Stimulated activated CD8-positive, alpha-beta memory T cell treated with anti-CD3 and anti-CD28 coated beads, Interleukin-2, amount 100 ng/mL, for 1 hour (primary cell): ENCODE data around the gene BARX1.
"Not testable (repeated sequence)": the region's sequence is repeated elsewhere in the genome, so short reads cannot be mapped to it uniquely, and the experiment has no call there.

Experiments used
- DNase-seq, 2 donors: peaks; one replicate each; pipeline ENCODE4 v3.0.0-alpha.2; 2020; ENCODE audit warnings: low read depth in 2 of 2

Gene BARX1

DNA sequence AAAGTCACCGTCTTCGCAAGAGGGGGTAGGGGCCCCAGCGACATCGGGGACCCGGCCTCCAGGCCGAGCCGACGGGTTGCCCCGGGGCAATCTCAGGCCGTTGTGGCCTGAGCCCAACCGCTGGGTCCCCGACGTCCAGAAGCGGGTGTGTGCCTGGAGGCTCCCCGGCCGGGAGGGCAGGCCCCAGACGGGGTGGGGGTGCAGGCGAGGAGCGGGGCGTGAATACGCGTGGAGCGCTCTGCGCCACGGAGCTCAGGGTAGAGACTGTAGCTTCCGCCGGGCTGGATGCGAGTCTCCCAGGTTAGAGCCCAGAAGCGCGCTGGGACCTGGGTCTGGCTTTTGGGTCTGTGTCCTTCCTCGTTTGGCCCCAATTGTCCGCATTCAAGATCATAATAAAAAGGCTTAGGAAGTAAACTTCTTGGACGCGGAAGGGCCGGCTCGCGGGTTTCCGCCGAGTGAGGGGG, 3.5 kb downstream of the BARX1 start:
- DNase-seq: no peak

DNA sequence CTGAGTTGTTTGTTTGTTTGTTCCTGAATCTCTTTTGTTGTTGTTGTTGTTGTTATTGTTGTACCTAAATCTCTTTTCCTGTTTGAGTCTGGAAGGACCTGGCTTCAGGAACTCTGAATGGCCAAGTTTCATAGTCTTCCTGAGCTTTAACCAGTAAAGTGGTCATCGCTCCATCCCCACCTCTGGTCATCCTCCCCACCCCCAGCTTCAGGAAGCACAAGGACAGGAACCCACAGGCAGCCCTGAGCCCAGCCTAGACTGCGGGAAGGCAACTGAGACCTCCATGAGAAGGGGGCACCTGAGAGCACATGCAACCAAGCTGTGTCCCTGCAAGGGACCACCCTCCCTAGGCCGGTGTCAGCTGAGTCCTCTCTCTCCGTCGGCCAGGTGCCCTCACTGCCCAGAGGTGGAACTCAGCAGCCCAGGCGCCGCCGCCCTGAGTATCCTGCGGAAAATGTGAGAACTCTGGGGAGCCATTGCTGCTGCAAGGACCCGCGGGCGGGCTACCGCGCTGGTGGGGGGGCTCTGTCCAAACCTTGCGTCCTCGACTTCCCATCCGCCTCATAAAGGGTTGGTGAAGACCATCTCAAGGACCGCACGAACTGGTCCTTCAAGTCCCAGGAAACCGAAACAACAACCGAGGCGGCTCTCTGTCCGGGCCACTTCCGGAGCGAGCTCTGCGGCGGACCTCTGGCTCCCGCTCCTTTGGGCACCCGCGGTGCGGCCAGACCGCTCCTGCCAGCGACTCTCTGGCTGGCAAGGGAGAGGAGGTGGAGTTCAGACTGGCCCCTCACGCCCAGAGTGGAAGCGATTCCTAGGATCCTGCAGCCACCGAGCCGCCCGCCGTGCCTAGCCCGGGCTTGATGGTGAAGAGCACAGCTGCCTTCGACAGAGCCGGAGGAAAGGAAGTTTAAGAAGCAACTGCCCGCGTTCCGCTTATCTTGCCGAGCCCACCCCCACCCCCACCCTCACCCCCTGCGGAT, 4.2 kb downstream of the BARX1 start:
- no peak for DNase-seq

DNA sequence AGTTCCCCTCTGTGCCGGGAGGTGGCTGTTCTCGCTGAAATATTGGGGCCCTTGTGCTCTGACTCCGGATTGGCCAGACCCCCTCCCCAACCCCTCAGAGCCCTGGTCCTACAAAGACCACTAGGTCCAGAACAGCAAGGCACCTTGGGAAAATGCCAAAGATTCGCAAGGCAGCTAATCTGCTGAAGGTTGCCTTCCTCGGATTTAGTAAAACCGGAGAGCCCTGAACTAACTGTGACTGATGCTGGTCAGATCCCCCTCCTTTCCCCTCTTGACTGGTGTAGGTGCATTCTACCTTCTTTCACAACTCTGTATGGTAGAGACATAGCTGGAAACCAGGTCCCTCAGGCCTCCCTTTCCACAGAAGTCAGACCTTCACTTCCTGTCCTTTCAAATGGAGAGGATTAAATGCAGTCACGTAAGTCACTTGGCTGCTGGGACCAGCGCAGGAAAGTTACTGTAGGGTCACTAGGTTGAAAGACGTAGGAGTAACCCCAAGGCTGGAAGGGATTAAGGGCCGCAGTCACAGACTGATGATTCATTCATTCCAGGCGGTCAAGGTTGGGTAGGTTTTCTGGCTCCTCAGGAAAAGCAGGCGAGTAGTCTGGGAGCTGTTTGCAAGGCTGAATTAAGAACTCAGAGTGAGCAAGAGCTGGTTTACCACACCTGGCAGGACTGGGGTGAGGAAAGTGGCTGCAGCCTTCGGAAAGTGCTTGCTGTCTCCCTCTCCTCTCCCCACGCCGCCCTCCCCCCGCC, 5.3 kb downstream of the BARX1 start:
- no peak for DNase-seq

DNA sequence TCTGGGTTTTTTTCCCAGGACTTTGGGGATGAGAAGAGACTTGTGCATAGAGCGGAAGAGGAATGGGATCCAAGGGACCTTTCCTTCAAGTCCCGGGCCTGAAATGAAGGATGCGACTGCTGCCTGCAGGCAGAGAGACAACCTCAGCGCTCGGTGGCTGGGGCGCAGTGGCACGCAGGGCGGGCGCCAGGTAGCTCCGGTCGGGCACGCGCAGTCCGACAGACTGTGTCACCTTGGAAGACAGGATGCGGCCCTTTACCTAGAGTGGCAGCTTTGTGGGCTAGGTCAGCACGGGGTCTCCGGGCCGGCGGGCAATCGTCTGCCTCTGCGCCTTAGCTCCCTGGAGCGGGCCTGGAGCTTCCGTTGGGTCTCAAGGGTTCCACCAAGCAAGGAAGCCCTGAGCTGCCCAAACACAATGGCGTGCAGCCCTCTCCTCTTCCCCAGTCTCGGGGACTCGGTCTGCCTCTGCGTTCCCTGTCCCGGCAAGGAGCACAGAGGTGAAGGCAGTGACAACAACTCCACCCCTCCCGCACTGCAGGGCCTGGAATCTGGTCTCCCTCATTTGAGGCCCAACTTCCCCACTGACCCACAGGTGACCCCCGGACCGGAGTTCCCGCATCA, 6.0 kb downstream of the BARX1 start:
- DNase-seq: no peak

DNA sequence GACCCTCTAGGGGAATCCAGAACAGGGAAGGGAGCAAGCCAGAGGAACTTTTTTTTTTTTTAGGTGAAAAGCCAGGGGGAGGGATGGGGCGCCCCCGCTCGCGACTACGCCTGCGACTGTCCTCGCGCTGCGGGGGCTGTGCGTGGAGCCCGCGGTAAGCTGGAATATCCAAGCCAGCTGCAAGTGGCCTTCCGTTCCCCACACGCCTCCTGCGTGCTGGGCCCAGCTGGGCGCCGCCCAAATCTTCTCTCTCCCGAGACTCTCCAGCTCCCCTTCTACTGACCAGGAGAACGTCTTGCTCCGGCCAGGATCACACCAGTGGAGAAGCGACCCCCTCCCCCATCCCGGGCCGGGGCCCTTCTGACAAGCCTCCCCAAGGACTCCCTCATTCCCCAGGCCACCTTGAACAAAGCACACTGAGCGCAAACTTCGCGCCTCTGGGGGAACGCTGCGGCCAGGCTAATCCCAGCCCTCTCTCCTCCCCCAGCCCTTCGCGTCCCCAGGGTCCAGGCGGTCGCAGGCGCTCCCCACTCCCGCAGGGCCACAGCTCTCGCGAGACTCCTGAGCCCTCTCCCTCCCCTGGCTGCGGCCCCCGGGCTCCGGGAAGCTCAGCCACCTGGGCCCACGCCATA, 6.6 kb downstream of the BARX1 start:
- DNase-seq: no peak

DNA sequence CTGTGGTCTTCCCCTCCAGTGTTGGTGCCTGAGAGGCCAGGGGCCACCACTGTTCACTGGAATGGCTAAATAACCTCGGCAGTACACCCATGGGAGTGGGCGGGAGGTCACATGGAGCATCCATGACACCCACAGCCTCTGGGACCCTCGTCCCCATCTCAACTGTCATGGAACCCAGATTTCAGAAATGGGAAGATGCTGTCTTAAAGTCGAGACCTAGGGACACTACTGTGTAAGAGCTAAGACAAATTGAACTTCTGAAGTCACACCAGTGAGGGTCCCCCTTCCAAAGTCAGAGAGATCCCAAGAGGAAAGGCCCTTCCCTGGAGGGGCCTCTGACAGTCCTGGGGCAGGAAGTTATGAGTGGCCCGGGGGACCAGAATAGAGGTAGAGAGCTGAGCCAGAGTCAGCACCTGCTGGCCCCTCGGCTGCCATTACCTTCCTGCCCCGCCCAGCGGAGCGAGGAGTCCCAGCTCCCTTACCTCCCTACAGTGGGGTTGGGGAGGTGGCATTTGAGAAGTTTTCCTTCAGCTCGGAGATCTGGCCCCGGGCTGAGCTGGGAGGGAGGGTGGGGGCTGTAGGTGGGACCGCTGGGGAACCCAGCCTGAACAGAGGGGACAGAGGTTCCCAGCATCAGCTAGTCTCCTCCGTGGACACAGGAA, 7.6 kb downstream of the BARX1 start:
- no peak for DNase-seq

DNA sequence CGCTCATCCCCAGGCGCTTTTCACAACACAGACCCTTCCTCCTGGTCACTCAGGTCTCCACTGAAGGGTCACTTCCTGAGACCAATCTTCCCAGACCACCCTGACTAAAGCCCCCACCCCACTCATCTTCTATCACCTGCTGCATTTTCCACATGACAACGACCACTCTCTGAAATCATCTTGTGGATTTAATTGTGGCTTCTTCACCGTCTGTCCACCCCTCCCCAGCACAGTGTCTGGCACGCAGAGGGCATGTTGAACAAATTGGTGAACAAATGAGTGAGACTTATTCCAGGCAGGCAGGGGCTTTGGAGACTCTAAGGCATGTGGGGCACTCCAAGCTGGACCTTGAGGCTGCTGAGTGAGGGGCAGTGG, 8.8 kb downstream of the BARX1 start:
- DNase-seq: no peak

DNA sequence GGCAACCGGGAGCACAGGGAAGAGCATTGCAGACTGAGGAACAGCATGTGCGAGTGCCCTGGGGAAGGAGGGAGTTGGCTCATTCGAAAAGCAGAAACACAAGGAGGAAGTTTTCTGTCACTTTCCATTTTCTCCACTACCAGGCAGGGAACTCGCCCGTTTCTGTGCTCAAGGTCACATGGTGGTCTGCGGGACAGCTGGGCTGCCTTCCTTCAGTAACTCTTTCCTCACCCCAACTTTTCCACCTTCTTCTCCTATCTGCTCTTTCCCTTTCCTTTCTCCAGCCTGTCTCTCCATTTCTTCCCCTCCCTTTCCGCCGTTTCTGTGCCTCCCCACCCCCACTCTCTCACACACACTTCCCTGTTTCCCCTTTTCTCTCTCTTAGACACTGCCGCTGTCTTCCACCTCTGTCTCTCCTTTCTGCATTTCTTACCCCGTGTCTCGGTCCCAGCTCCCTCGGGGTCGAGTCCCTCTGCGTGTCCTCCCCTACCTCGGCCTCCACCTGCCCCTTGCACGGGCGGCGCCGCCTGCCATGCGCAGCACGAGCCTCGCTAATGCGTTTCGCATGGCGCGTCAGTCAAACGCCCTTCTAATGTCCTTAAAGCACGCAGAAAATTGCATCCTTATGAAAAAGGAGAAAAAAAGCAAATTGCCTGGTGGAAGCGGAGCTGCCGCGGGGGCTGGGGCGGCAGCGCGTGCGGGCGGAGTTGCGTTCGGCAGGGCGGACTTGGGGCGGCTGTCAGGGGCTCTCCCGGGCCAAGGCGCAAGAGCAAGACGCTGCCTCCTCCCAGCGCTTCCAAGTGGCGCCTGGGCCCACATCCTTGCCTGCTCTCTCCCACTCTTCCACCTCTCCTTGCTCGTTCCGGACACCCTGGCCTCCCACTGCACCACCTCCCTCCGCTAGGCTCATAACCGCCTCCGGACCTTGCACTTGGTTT, 9.5 kb downstream of the BARX1 start:
- no peak for DNase-seq

DNA sequence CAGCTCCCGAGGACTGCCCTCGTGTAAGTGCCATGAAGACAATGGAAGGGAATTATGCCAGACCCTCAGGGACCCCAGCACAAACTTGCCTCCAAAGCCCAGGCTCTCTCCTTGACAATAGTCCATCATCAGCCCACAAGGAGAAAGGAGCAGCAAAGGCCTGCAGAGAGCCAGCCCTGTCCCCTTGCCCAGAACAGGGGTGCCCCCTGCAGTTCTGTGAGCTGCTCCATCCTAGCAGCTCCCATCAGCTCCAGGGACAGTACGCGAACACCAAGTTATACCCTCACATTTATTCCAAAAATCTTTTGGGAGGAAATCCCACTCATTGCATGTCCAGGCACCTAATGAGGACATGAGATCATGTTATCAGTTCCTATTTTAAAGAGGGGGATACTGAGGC, 11.1 kb downstream of the BARX1 start:
- no peak for DNase-seq

DNA sequence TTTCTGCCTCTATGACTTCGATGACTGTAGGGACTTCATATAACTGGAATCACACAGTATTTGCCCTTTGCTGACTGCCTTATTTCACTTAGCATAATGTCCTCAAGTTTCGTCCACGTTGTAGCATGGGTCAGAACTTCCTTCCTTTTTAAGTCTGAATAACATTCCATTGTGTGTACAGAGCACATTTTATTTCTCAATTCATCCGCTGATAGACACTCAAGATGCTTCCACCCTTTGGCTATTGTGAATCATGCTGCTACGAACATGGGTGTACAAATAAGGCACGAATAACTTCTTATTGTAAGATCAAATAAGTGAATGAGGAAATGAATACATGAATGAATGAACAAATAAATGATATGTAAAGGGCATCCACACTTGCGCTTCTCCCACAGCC, 13.0 kb downstream of the BARX1 start:
- no peak for DNase-seq

DNA sequence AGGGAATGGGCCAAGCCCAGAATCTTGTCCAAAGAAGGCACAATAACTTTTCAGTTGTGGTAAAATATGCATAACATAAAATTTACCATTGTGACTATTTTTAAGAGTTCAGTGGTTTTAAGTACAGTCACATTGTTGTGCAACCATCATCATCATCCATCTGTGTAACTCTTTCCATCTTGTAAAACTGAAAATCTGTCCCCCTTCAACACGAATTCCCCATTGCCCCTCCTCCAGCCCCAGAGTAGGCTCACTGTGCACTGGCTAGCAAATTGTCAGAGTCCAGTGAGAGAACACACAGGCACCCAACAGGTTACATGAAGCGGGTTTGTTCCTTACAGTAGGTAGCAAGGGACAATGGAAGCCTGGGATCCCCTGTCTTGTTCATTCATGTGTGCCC, 13.7 kb downstream of the BARX1 start:
- DNase-seq: no peak

DNA sequence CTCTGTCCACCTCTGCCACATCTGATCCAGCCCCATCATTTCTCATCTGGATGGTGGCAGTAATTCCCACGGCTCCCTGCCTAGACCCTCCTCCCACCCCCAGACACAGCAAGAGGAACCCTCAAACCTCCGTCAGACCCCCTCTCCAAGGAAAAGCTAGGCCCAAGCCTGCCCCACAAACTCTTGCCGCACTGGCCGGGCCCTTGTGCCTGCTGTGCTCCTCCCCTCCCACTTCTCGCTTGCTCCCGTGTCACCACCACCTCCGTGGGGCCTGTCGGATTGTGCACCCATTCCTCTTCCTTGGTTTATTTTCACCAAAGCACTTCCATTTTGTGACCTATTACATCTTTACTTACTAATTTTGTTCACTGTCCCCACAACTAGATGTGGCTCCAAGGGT, 14.2 kb downstream of the BARX1 start:
- no peak for DNase-seq

DNA sequence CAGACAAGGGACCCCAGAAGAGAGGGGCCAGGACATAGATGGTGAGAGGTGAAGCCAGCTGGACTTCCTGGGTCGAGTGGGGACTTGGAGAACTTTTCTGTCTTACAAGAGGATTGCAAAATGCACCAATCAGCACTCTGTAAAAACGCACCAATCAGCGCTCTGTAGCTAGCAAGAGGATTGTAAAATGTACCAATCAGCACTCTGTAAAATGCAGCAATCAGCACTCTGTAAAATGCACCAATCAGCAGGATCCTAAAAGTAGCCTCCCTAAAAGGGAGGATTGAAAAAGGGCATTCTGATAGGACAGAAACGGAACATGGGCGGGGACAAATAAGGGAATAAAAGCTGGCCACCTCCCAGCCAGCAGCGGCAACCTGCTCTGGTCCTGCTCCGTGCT, 15.6 kb downstream of the BARX1 start:
- not testable (repeated sequence) for DNase-seq

DNA sequence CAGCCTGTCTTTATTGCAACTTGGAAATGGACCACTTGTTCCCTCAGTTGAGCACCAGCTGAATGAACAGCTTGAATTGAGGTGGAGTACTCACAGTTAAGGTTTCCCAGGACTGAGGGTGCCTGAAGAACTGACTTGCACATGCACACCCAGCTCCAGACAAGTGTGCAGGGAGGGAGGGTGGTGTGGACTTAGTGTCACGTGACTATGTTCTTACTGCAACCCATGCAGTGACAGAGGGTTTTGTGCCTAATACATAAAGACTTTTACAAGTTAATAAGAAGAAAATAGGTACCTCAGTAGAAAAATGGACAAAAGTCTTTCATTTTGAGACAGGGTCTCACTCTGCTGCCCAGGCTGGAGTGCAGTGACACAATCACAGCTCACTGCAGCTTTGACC, 18.0 kb downstream of the BARX1 start:
- DNase-seq: no peak

DNA sequence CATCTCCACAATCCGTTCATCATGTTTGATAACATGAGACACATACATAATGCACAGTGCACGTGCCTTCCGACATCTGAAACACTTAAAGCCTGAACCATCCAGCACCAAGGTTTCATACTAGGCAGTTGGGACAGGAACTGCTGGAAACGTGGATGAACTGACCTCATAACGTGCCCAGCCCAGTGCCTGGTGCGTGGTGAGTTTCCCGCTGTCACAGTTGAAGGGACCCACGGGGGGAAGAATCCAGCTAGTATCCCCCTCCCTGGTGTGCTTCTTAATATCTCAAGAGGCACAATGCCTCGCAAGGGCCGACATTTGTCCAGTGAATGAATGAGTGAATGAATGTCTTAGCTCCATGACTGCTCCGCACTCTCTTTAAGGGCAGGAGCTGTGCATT, 23.2 kb downstream of the BARX1 start:
- DNase-seq: no peak

DNA sequence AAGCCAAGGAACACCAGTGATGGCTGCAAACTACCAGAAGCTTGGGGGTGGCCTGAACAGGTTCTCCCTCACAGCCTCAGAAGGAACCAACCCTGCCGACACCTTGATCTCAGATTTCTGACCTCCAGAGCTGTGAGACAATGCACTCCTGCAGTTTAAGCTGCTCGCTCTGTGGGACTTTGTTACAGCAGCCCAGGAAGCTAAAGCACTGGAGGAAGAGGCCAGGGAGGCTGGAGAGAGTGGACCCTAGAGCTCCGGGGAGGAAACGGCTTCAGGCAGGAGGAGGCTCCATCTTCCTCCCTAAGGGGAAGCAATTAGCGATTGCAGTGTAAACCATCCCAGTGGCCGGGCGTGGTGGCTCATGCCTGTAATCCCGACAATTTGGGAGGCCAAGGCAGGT, 25.1 kb downstream of the BARX1 start:
- DNase-seq: no peak

DNA sequence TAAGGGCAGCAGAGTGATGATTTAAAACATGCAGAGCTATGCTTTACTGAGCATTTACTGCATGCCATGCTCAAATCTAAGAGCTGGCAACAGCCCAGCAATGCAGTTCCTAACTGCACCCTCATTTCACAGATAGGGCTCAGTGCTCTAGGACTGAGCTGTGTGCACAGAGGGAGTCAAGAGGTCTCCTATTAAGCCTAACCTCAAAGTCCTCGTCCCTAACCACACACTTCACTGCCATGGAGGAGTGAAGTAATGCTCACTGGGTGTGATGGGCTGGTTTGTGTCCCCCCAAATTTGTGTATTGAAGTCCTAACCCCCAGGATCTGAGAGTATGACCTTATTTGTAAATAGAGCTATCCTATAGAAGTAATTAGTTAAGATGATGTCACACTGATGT, 25.9 kb downstream of the BARX1 start:
- no peak for DNase-seq

DNA sequence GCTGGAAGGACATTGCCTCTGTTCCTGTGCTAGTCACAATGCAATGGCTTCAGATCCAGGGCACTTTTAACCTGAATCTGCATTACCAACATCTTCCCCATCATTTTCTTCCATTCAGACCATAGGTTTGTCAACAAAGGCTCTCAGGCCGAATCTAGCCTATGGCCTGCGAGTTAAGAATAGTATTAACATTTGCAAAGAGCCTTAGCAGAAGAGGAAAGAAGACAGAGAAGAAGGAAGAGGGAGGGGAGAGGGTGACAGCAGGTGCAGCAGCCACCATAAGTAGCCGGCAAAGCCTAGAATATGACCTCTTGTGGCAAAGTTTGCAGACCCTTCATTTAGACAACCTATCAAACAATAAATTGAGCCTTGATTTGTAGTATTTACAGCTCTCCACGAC, 32.6 kb downstream of the BARX1 start:
- no peak for DNase-seq

DNA sequence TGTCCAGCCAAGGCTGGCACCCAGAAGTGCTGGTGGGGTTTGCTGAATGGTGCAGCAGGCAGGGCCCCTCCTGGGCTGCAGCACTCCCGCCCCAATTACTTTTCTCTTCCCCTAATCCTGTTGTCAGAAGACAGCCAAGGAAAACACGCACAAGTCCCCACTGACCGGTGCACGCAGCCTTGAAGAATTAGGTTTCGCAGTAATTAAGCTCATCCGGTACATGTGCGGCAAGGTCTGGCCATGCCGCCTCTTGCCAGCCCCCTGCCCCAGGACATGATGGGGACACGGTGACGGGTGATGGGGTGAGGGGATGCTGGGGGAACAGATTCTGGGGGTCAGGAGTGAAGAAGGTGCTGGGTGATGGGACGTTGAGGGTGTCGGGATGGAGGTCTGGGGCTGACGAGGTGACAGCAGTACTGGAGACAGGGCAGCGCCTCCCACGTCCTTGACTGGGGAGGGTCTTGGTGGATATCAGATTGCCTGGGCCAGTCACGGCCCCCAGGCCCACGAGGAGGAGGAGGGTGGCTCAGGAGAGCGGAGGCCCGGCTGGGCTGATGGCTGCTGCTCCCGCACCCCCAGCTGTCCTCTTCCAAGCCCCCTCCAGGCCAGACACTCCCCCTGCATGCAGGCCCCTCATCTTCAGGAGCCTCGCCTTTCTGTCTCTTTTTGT, 34.9 kb downstream of the BARX1 start:
- DNase-seq: no peak

DNA sequence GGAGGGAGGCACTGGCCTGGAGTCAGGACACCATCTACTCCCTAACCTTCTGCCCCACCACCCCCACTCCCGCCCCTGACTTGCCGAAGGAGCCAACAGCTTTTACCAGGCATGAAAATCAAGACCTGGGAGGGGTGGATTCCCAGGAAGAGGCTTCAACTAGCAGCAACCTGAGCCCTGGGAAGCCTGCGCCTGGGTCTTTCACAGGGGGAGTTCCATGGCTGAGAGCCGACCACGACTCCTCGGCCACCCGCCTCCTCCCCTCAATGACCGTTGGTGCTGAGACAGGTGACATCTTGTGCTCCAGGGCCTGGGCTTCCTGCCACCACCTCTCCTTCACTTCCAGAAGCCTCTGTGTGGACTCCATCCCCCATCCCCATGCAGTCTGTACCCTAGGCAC, 37.1 kb downstream of the BARX1 start:
- DNase-seq: no peak
